Thyroid gland (tissue), 4 donors: Measurements from ENCODE around the gene USP27X.

ENCODE experiments used
- POLR2A ChIP-seq, 2 donors: fragments of 450-650 bp; IDR thresholded peaks; one replicate each; pipeline ENCODE4 v1.6.1; 2017; ENCODE audit warnings: antibody characterized with exemption in 2 of 2, mild to moderate bottlenecking in 2 of 2, moderate library complexity in 1 of 2
- TF ChIP-seq, protein P1 (sequence below), 6 experiments: fragments of 200-600 bp in 3 of 6; fragments of 450-650 bp in 3 of 6; sonication (generic) in 3 of 6; IDR thresholded peaks; one replicate each; pipeline ENCODE4 v1.5.1; 2016 to 2019; ENCODE audit warnings: antibody characterized with exemption in 6 of 6, mild to moderate bottlenecking in 2 of 6, inconsistent platforms in 1 of 6, moderate library complexity in 1 of 6

- TF ChIP-seq, protein P1, sequence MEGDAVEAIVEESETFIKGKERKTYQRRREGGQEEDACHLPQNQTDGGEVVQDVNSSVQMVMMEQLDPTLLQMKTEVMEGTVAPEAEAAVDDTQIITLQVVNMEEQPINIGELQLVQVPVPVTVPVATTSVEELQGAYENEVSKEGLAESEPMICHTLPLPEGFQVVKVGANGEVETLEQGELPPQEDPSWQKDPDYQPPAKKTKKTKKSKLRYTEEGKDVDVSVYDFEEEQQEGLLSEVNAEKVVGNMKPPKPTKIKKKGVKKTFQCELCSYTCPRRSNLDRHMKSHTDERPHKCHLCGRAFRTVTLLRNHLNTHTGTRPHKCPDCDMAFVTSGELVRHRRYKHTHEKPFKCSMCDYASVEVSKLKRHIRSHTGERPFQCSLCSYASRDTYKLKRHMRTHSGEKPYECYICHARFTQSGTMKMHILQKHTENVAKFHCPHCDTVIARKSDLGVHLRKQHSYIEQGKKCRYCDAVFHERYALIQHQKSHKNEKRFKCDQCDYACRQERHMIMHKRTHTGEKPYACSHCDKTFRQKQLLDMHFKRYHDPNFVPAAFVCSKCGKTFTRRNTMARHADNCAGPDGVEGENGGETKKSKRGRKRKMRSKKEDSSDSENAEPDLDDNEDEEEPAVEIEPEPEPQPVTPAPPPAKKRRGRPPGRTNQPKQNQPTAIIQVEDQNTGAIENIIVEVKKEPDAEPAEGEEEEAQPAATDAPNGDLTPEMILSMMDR (IDR thresholded peaks at IDR 0.05) = no peak
- no peak for TF ChIP-seq POLR2A (IDR thresholded peaks at IDR 0.05)
Observed at GRCh38 chrX:49877397-49878101, 1.7 kb upstream of the USP27X start.
